NCI-H1694 treated with DMSO at 0.1 percent for 48 hours (cell line): Measurements from ENCODE around the gene ZNF678.

ENCODE experiments used
- DNase-seq: peaks from one replicate; lab custom pipeline; 2025; lab: John Stamatoyannopoulos, UW

The ZNF678 gene

DNA sequence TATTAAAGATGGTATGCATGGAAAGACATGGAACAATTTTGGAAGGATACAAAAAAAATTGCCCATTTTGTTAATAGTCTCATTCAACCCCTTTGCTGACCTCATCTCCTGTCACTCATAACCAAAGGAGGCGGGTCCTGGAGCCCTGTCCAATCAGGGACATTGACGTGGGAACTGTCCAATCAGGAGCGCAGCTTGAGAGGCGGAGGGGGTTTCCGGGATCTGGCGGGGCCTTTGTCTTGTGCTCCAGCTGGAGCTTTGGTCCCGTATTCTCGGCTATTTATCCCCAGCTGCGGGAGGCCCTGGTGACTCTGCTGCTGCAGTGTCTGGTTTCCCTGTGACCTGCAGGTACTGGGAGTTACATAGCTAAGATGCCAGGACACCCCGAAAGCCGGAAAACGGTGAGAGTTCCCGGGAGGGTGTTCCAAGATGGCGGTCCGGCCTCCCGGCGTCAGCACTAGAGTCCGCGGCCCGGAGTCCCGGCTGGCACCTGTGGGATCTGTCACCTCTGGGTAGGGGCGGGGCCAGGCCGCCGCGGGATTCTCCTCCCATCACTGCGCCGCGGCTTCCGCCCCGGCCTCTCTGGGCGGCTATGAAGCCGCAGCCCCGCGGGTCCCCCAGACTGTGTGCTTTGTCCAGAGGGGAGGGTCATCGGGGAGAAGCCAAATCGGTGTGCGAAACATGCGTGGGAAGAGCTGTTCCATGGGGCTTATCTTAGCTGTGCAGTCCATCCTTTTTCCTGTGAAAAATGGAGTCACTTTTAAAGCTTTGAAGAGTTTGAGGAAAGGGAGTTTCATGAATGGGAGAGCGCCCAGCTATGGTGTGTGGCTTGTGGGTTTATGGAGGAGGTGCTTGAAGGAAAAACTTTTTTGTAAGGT is at the start of gene ZNF678:
ZNF678 (plus strand) TSS at position 233 of the 878 bp plus-strand sequence. CDS start 87,436 bp downstream, outside the sequence.
- DNase-seq: peak; percentile 91

DNA sequence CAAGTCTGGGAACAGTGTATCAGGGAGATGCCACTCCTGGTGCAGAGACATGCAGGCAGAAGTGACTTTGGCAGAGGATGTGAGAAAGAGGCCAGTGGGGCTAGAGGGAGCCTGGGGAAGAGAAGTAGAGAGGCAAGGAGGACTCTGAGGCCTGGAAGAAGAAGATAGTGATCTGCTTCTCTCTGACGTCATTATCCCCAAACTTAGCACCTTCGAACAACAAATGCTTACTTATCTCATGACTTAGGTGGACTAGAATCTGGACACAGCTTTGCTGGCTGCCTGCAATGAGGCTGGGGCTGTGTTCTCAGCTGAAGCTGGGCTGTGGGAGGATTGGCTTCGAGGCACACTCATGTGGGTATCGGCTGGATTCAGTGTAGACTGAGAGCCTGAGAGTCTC is 44.5 kb upstream of the ZNF678 start:
- no peak for DNase-seq

- no peak for DNase-seq
These were observed 41.6 kb upstream of the ZNF678 start for GRCh38 chr1:227521782-227522181.

DNA sequence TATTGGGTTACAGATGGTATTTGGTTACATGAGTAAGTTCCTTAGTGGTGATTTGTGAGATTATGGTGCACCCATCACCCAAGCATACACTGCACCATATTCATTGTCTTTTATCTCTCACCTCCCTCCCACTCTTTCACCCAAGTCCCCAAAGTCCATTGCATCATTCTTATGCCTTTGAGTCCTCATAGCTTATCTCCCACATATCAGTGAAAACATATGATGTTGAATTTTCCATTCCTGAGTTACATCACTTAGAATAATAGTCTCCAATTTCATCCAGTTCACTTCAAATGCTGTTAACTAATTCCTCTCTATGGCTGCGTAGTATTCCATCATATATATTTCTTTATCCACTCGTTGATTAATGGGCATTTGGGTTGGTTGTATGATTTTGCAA is 36.8 kb upstream of the ZNF678 start:
- no peak for DNase-seq

DNA sequence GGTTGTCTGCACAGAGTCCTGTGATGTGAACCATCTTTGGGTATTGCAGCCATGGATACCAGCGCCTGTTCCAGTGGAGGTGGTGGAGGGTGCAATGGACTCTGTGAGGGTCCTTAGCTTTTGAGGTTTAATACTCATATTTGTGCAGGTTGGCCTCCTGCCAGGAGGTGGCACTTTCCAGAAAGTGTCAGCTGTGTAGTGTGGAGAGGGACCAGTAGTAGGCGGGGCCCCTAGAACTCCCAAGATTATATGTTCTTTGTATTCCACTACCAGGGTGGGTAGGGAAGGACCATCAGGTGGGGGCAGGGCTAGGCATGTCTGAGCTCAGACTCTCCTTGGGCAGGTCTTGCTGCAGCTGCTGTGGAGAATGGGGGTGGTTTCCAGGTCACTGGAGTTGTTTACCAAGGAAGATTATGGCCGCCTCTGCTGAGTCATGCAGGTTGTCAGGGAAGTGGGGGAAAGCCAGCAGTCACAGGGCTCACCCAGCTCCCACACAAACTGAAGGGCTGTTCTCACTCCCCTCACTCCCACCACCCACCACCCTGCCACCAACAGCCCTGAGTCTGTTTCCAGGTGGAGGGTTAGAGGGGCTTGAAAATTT is 31.2 kb upstream of the ZNF678 start:
- DNase-seq: no peak

- no peak for DNase-seq
These were observed 22.9 kb upstream of the ZNF678 start for GRCh38 chr1:227540170-227541098.

DNA sequence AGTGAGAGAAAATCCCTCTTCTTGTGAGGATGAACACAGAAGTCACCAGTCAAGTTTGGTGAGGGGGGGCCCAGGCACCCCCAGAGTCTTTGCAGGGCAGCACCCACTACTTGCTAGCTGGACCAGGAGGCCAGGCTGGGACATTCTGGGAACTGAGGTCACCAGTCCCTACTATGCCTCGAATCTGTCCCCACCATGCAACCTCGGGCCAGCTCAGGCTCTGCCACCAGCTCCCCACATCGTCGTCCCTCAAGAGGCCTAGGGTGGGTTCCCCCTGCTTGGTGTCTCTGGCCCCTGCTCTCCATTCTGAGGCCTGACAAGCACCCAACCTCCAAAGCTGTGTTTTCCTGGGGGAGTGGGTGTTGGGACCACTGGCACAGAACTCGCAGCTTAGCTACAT is 22.2 kb upstream of the ZNF678 start:
- DNase-seq: no peak

DNA sequence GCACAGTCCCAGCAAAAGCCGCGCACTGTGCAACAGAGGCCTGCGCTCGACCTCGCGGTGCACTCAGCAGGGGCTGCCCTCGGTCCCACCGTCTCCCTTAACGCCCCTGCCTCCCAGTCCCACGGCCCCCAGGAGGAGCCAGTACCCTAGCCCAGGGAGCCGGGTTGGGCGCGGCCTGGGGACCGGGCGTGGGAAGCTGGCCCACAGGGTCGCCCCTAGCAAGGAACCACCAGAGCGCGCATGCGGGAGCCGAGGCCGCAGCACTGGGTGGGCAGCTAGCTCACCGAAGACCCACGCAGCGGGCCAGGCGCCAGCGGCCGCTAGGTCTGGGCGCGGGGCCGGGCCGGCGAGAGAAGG is 21.6 kb upstream of the ZNF678 start:
- DNase-seq: no peak

- peak; percentile 10 for DNase-seq
These were observed 20.9 kb upstream of the ZNF678 start for GRCh38 chr1:227542153-227543120.

GRCh38 chr1:227543283-227544066 is 19.9 kb upstream of the ZNF678 start:
- DNase-seq: no peak

- no peak for DNase-seq
These were observed 19.0 kb upstream of the ZNF678 start for GRCh38 chr1:227544067-227545050.

GRCh38 chr1:227545361-227545760 is 18.0 kb upstream of the ZNF678 start:
- no peak for DNase-seq

GRCh38 chr1:227546059-227546458 is 17.3 kb upstream of the ZNF678 start:
- no peak for DNase-seq

- no peak for DNase-seq
These were observed 16.6 kb upstream of the ZNF678 start for GRCh38 chr1:227546598-227547309.

- no peak for DNase-seq
These were observed 15.8 kb upstream of the ZNF678 start for GRCh38 chr1:227547310-227548118.

- DNase-seq: no peak
These were observed 15.3 kb upstream of the ZNF678 start for GRCh38 chr1:227548119-227548397.

GRCh38 chr1:227548448-227548847 is 14.9 kb upstream of the ZNF678 start:
- DNase-seq: no peak

DNA sequence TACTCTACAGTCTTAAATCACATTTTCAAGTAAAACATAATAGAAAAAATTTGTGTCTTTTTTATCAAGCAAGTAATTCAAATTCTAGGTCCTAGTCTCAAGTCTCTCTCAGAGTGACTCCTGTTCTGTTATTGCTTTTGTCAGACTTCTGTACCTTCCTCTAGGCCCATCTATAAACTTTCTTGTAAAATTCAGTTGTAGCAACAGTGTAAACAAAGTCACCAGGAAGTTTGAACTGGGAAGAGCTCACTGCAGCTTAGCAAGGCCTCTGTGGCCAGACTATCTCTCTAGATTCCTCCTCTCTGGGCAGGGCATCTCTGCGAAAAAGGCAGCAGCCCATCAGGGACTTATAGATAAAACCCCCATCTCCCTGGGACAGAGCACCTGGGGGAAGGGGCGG is 13.5 kb upstream of the ZNF678 start:
- no peak for DNase-seq
